Suprapubic skin (tissue), 4 donors: ENCODE results near the gene PPEF2.

Experiments
- CTCF ChIP-seq, 2 donors: fragments of 200-600 bp in 1 of 2; fragments of 450-650 bp in 1 of 2; sonication (generic) in 1 of 2; IDR thresholded peaks; one replicate each; pipeline ENCODE4 v1.5.1; 2016 to 2019; ENCODE audit warnings: antibody characterized with exemption in 2 of 2, mild to moderate bottlenecking in 1 of 2, moderate library complexity in 1 of 2
- EP300 ChIP-seq: sonication (generic); formaldehyde crosslinking; IDR thresholded peaks from one replicate; pipeline ENCODE4 v1.6.1; 2017; ENCODE audit warnings: antibody characterized with exemption
- POLR2AphosphoS5 ChIP-seq, 3 donors: sonication (generic); formaldehyde crosslinking; IDR thresholded peaks; one replicate each; pipeline ENCODE4 v1.6.1; 2017; ENCODE audit warnings: antibody characterized with exemption in 3 of 3

- TF ChIP-seq CTCF (IDR thresholded peaks at IDR 0.05) (no peak), EP300 (no peak), POLR2AphosphoS5 (IDR thresholded peaks at IDR 0.05) (no peak)
Observed at GRCh38 chr4:75921910-75922309, 19.7 kb upstream of the PPEF2 start.
